Ectodermal cell (in vitro differentiated cells): ENCODE data around the gene STX5.

Source experiments
- H3K27ac ChIP-seq: 2 replicates; pipeline ENCODE4 v1.7.0; 2013; ENCODE audit warnings: mild to moderate bottlenecking, low read depth, low read length; ENCODE audit not compliant: insufficient read depth, poor library complexity, severe bottlenecking
- H3K27me3 ChIP-seq: 2 replicates; pipeline ENCODE4 v1.7.0; 2013; ENCODE audit warnings: mild to moderate bottlenecking, low read length; ENCODE audit not compliant: insufficient read depth, control insufficient read depth, poor library complexity, severe bottlenecking
- H3K36me3 ChIP-seq: one replicate; pipeline ENCODE4 v1.7.0; 2013; ENCODE audit warnings: low read length; ENCODE audit not compliant: control insufficient read depth, insufficient read depth
- H3K4me1 ChIP-seq: one replicate; pipeline ENCODE4 v1.7.0; 2013; ENCODE audit warnings: low read length; ENCODE audit not compliant: control insufficient read depth, insufficient read depth
- H3K4me3 ChIP-seq: 2 replicates; pipeline ENCODE4 v1.7.0; 2013; ENCODE audit warnings: low read depth, low read length, control low read depth; ENCODE audit not compliant: insufficient read depth
- H3K9me3 ChIP-seq: 2 replicates; pipeline ENCODE4 v1.7.0; 2013; ENCODE audit warnings: mild to moderate bottlenecking, low read length, moderate library complexity; ENCODE audit not compliant: control insufficient read depth
- WGBS, 2 experiments: methylation state at CpG; one replicate each; pipeline ENCODE4 v1.1.7; 2013; ENCODE audit warnings: missing lambda C conversion rate in 2 of 2; 5-methylcytosine and 5-hydroxymethylcytosine counted together

STX5 gene

GRCh38 chr11:62799486-62799885, 32.4 kb downstream of the STX5 start:
- Histone ChIP-seq H3K36me3 (peaks cover 71% of the 10 kb centered on the region), H3K27me3 (no peaks in the 10 kb centered on the region), H3K27ac (no peak overlapping the region), H3K9me3 (no peaks in the 10 kb centered on the region), H3K4me3 (no peak overlapping the region), H3K4me1 (peaks cover 4% of the 10 kb centered on the region)
- WGBS, 2 experiments = 96 to 98% methylated on average over 10 of the region's 10 CpGs

GRCh38 chr11:62796281-62796680, 35.6 kb downstream of the STX5 start:
- no peaks in the 10 kb centered on the region for H3K9me3 ChIP-seq
- 92% methylated on average over 7 of the region's 7 CpGs for whole genome bisulfite sequencing, 2 experiments

GRCh38 chr11:62794201-62794775, 37.6 kb downstream of the STX5 start:
- no peaks in the 10 kb centered on the region for H3K9me3 ChIP-seq
- H3K36me3 ChIP-seq = peaks cover 51% of the 10 kb centered on the region
- peaks cover 6% of the 10 kb centered on the region for H3K4me1 ChIP-seq
- 93 to 94% methylated on average over 7 of the region's 8 CpGs for WGBS, 2 experiments
- no peak overlapping the region for H3K4me3 ChIP-seq
- H3K27ac ChIP-seq = no peak overlapping the region
- H3K27me3 ChIP-seq = no peaks in the 10 kb centered on the region

More at GRCh38 chr11:62796281-62796680, 35.6 kb downstream of the STX5 start:
- H3K4me3 ChIP-seq = no peak overlapping the region
- no peaks in the 10 kb centered on the region for H3K27me3 ChIP-seq
- H3K4me1 ChIP-seq = no peaks in the 10 kb centered on the region
- no peak overlapping the region for H3K27ac ChIP-seq
- H3K36me3 ChIP-seq = peaks cover 61% of the 10 kb centered on the region

- H3K27me3 ChIP-seq = no peaks in the 10 kb centered on the region
- peak overlapping the region; percentile 99 for H3K4me3 ChIP-seq
- H3K9me3 ChIP-seq = no peaks in the 10 kb centered on the region
- H3K27ac ChIP-seq = no peak overlapping the region
- H3K4me1 ChIP-seq = peaks cover 6% of the 10 kb centered on the region
- 55 to 59% methylated on average over 11 of the region's 11 CpGs for WGBS, 2 experiments
- H3K36me3 ChIP-seq = peaks cover 34% of the 10 kb centered on the region
Measured at GRCh38 chr11:62792202-62792575, 39.7 kb downstream of the STX5 start.

- Histone ChIP-seq H3K27ac (peak within 1 kb of the TSS; percentile 59), H3K9me3 (no peaks in the 10 kb centered on the region), H3K36me3 (peaks cover 29% of the 10 kb centered on the region), H3K4me1 (peaks cover 6% of the 10 kb centered on the region), H3K4me3 (peak within 1 kb of the TSS; percentile 99), H3K27me3 (no peaks in the 10 kb centered on the region)
- 1% methylated on average over 55 to 58 of the region's 58 CpGs for WGBS, 2 experiments
Measured at GRCh38 chr11:62791501-62792201, 40.2 kb downstream of the STX5 start, which contains the start of gene TMEM223. Gene TMEM223, minus strand, starts transcription at chr11:62792006. Its CDS starts 12 bp downstream, at chr11:62791994.

- Histone ChIP-seq H3K36me3 (peaks cover 14% of the 10 kb centered on the region), H3K27me3 (no peaks in the 10 kb centered on the region)
- 95 to 97% methylated on average over 3 of the region's 3 CpGs for WGBS, 2 experiments
Measured at GRCh38 chr11:62789576-62789975, 42.3 kb downstream of the STX5 start.

GRCh38 chr11:62788991-62789390, 42.9 kb downstream of the STX5 start:
- H3K27ac ChIP-seq = no peak overlapping the region
- no peak overlapping the region for H3K4me3 ChIP-seq
- no peaks in the 10 kb centered on the region for H3K27me3 ChIP-seq
- peaks cover 9% of the 10 kb centered on the region for H3K4me1 ChIP-seq
- 85 to 97% methylated on average over 5 of the region's 5 CpGs for WGBS, 2 experiments
- H3K36me3 ChIP-seq = peaks cover 8% of the 10 kb centered on the region
- H3K9me3 ChIP-seq = no peaks in the 10 kb centered on the region

More at GRCh38 chr11:62789576-62789975, 42.3 kb downstream of the STX5 start:
- no peak overlapping the region for H3K27ac ChIP-seq
- no peak overlapping the region for H3K4me3 ChIP-seq
- peaks cover 9% of the 10 kb centered on the region for H3K4me1 ChIP-seq
- no peaks in the 10 kb centered on the region for H3K9me3 ChIP-seq

GRCh38 chr11:62787005-62787759, 44.7 kb downstream of the STX5 start, which contains the start of gene TMEM179B:
Gene TMEM179B, plus strand, starts transcription at chr11:62787402. Its CDS starts 30 bp downstream, at chr11:62787432.
- peaks cover 14% of the 10 kb centered on the region for H3K36me3 ChIP-seq
- H3K27me3 ChIP-seq = no peaks in the 10 kb centered on the region
- peak within 1 kb of the TSS; percentile 91 for H3K27ac ChIP-seq
- WGBS, 2 experiments = 1% methylated on average over 88 of the region's 88 CpGs
- H3K4me1 ChIP-seq = peaks cover 9% of the 10 kb centered on the region
- H3K9me3 ChIP-seq = no peaks in the 10 kb centered on the region
- peak within 1 kb of the TSS; percentile 99 for H3K4me3 ChIP-seq

GRCh38 chr11:62786318-62787004, 45.4 kb downstream of the STX5 start:
- Histone ChIP-seq H3K36me3 (peaks cover 20% of the 10 kb centered on the region), H3K27ac (peak overlapping the region; percentile 91), H3K27me3 (no peaks in the 10 kb centered on the region), H3K4me3 (peak overlapping the region; percentile 99), H3K9me3 (no peaks in the 10 kb centered on the region), H3K4me1 (peaks cover 9% of the 10 kb centered on the region)
- 5% methylated on average over 51 of the region's 51 CpGs for WGBS, 2 experiments
